ENCODE results near the gene OSBPL10. TPM values are rescaled to one million over a fixed set of nuclear protein-coding genes. Genes with fewer than 3 reads are reported as not detected.

Gene OSBPL10
- total and polyA plus RNA-seq, 8 donors: 1.8 to 37.7 (median 5.9) TPM

DNA sequence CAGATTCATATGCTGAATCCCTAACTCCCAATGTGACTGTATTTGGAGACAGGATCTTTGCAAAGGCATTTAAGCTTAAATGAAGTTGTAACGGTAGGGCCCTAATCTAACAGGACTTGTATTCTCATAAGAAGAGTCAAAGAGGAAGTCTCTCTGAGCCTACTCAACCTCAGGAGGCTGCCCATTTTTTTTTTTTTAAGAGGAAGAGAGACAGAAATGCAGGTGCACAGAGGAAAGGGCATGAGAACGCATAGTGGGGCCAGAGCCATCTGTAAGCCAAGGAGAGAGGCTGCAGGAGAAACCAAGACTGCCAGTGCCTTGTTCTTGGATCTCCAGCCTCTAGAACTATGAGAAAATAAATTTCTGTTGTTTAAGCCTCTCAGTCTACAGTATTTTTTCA, 28.9 kb upstream of the OSBPL10 start:
- Histone ChIP-seq H3K9me3 (no peaks in the 10 kb centered on the region), H3K36me3 (no peaks in the 10 kb centered on the region), H3K27me3 (no peaks in the 10 kb centered on the region), H3K27ac (no peak overlapping the region), H3K4me1 (no peaks in the 10 kb centered on the region), H3K4me3 (no peak overlapping the region)
- no peak for DNase-seq
- TF ChIP-seq POLR2A (IDR thresholded peaks at IDR 0.05) (no peak), EP300 (IDR thresholded peaks at IDR 0.05) (no peak), CTCF (IDR thresholded peaks at IDR 0.05) (no peak), POLR2AphosphoS5 (IDR thresholded peaks at IDR 0.05) (no peak)
- WGBS, 5 donors: 79 to 96% (median 85%) methylated on average over 2 of the region's 2 CpGs
- intact Hi-C loops (cut with DNase I; ENCODE audit: low total_unique reads): no loop called here

- DNase-seq: no peak
- Histone ChIP-seq H3K36me3 (no peaks in the 10 kb centered on the region), H3K27ac (no peak overlapping the region), H3K4me1 (no peaks in the 10 kb centered on the region), H3K27me3 (no peaks in the 10 kb centered on the region), H3K9me3 (no peaks in the 10 kb centered on the region), H3K4me3 (no peak overlapping the region)
- WGBS, 5 donors: 78 to 95% (median 86%) methylated on average over 2 of the region's 2 CpGs
- TF ChIP-seq CTCF (IDR thresholded peaks at IDR 0.05): no peak
- no peak for TF ChIP-seq EP300 (IDR thresholded peaks at IDR 0.05)
- no peak for TF ChIP-seq POLR2A (IDR thresholded peaks at IDR 0.05)
- TF ChIP-seq POLR2AphosphoS5 (IDR thresholded peaks at IDR 0.05): no peak
- intact Hi-C loops (cut with DNase I; ENCODE audit: low total_unique reads): no loop called here
These were observed 28.0 kb upstream of the OSBPL10 start for GRCh38 chr3:32009101-32009500.

GRCh38 chr3:32004113-32004765, 23.2 kb upstream of the OSBPL10 start:
- DNase-seq: no peak
- Histone ChIP-seq H3K4me1 (no peaks in the 10 kb centered on the region), H3K4me3 (no peak overlapping the region), H3K36me3 (no peaks in the 10 kb centered on the region), H3K9me3 (no peaks in the 10 kb centered on the region), H3K27ac (no peak overlapping the region), H3K27me3 (no peaks in the 10 kb centered on the region)
- intact Hi-C loops (cut with DNase I; ENCODE audit: low total_unique reads): no loop called here
- TF ChIP-seq POLR2AphosphoS5 (IDR thresholded peaks at IDR 0.05): no peak
- TF ChIP-seq POLR2A (IDR thresholded peaks at IDR 0.05): no peak
- TF ChIP-seq CTCF (IDR thresholded peaks at IDR 0.05): no peak
- no peak for TF ChIP-seq EP300 (IDR thresholded peaks at IDR 0.05)
- WGBS, 5 donors: 67 to 75% (median 72%) methylated on average over 5 of the region's 5 CpGs

- H3K27ac ChIP-seq: no peak overlapping the region
- TF ChIP-seq EP300 (IDR thresholded peaks at IDR 0.05): no peak
- no peak for TF ChIP-seq CTCF (IDR thresholded peaks at IDR 0.05)
- no peak for TF ChIP-seq POLR2AphosphoS5 (IDR thresholded peaks at IDR 0.05)
- TF ChIP-seq POLR2A (IDR thresholded peaks at IDR 0.05): no peak
These were observed 22.3 kb upstream of the OSBPL10 start for GRCh38 chr3:32003380-32003779.

More at GRCh38 chr3:32003380-32003779, 22.3 kb upstream of the OSBPL10 start:
- Histone ChIP-seq H3K4me1 (no peaks in the 10 kb centered on the region), H3K4me3 (no peak overlapping the region), H3K36me3 (no peaks in the 10 kb centered on the region), H3K9me3 (no peaks in the 10 kb centered on the region), H3K27me3 (no peaks in the 10 kb centered on the region)
- intact Hi-C loops (cut with DNase I; ENCODE audit: low total_unique reads): no loop called here
- WGBS, 5 donors: 85 to 96% (median 89%) methylated on average over 3 of the region's 3 CpGs
- no peak for DNase-seq

Data from stomach (tissue), 9 donors.